ENCODE data around the gene C6orf62.
A peak's percentile ranks its signal among the peaks of the same experiment; 100 is the strongest.
"Not testable (repeated sequence)": the region's sequence is repeated elsewhere in the genome, so short reads cannot be mapped to it uniquely, and the experiment has no call there.

The C6orf62 gene

GRCh38 chr6:24752917-24753492 is 34.1 kb upstream of the C6orf62 start:
- H3K4me3 ChIP-seq (ENCODE audit: low read depth, low read length), result no peak overlapping the region
- DNase-seq (ENCODE audit: low read depth), result no peak
- TF ChIP-seq CTCF (conservative IDR thresholded peaks at IDR 0.05; ENCODE audit: low read depth, low read length), result no peak

- no peak for TF ChIP-seq CTCF (conservative IDR thresholded peaks at IDR 0.05; ENCODE audit: low read depth, low read length)
- no peak for DNase-seq (ENCODE audit: low read depth)
- H3K4me3 ChIP-seq (ENCODE audit: low read depth, low read length), result no peak overlapping the region
Measured at GRCh38 chr6:24752503-24752902, 33.5 kb upstream of the C6orf62 start.

DNA sequence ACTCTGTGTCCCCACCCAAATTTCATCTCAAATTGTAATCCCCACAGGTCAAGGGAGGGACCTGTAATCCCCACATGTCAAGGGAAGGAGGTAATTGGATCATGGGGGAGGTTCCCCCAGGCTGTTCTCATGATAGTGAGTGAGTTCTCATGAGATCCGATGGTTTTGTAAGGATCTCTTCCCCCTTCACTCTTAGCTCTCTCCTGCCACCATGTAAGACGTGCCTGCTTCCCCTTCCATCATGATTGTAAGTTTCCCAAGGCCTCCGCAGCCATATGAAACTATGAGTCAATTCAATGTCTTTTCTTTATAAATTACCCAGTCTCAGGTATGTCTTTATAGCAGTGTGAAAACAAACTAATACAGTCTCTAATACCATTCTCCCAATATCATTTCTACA is 31.9 kb upstream of the C6orf62 start:
- not testable (repeated sequence) for H3K4me3 ChIP-seq (ENCODE audit: low read depth, low read length); DNase-seq (ENCODE audit: low read depth)

DNA sequence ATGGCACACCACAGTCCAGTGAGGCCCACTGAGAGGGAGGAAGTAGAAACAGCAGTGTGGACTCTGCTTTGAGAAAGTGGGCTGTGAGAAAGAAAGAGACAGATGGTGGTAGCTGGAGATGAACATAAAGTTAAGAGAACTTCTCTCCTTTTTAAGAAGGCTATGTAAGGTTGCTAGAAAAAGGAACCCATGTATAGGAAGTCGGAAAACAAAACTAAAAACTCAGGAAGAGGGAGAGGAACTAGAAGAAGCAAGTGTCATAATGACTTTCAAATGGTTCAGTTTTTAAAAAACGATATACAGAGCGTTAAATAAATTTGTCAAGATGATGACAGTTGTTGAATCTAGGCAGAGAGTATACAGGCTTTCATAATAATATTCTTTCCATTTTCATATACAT is 30.3 kb upstream of the C6orf62 start:
- H3K4me3 ChIP-seq (ENCODE audit: low read depth, low read length), result no peak overlapping the region
- no peak for TF ChIP-seq CTCF (conservative IDR thresholded peaks at IDR 0.05; ENCODE audit: low read depth, low read length)
- DNase-seq (ENCODE audit: low read depth), result no peak

DNA sequence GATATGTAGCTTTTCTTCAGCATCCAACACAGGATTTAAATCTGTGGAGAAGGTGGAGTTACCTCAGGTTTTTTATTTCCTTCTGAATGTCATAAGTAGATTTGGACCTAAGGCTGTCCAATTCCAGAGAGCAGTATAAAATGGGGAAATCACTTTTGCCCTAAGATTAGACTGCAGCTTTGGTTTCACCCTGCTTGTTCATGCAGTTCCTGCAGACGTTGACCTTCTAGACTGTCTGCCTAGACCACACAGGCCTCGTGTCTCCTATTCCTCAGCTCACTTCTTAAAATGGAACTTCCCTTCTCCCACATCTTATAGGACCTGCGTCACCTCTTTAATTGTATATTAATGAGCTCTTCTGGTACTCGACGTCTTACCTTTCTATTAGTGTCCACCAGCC is 26.0 kb upstream of the C6orf62 start:
- TF ChIP-seq CTCF (conservative IDR thresholded peaks at IDR 0.05; ENCODE audit: low read depth, low read length), result no peak
- DNase-seq (ENCODE audit: low read depth), result no peak
- H3K4me3 ChIP-seq (ENCODE audit: low read depth, low read length), result no peak overlapping the region

- DNase-seq (ENCODE audit: low read depth), result no peak
- no peak for TF ChIP-seq CTCF (conservative IDR thresholded peaks at IDR 0.05; ENCODE audit: low read depth, low read length)
- H3K4me3 ChIP-seq (ENCODE audit: low read depth, low read length), result no peak overlapping the region
Measured at GRCh38 chr6:24743944-24744335, 25.0 kb upstream of the C6orf62 start.

- TF ChIP-seq CTCF (conservative IDR thresholded peaks at IDR 0.05; ENCODE audit: low read depth, low read length), result no peak
- peak overlapping the region; percentile 17 for H3K4me3 ChIP-seq (ENCODE audit: low read depth, low read length)
- DNase-seq (ENCODE audit: low read depth), result peak; percentile 97
Measured at GRCh38 chr6:24743265-24743943, 24.4 kb upstream of the C6orf62 start.
